Progenitor cell of endocrine pancreas (in vitro differentiated cells): Measurements from ENCODE around the gene RCBTB1. TPM values are rescaled to one million over a fixed set of nuclear protein-coding genes. Genes with fewer than 3 reads are reported as not detected.
"Not testable (repeated sequence)": the region's sequence is repeated elsewhere in the genome, so short reads cannot be mapped to it uniquely, and the experiment has no call there.

Experiments
- DNase-seq: peaks from one replicate; pipeline ENCODE4 v3.0.0; 2021; ENCODE audit warnings: low spot score; ENCODE audit not compliant: unreplicated experiment
- H3K27ac Mint-ChIP-seq: 2 replicates; pipeline ENCODE4 v1.8.0; 2021; ENCODE audit warnings: mild to moderate bottlenecking, moderate library complexity, mixed read lengths
- H3K27me3 Mint-ChIP-seq: 2 replicates; pipeline ENCODE4 v1.8.0; 2021; ENCODE audit warnings: mixed read lengths
- H3K36me3 Mint-ChIP-seq: 2 replicates; pipeline ENCODE4 v1.8.0; 2022; ENCODE audit warnings: mixed read lengths; ENCODE audit not compliant: insufficient read depth
- H3K4me1 Mint-ChIP-seq: 2 replicates; pipeline ENCODE4 v1.8.0; 2021; ENCODE audit warnings: low read depth, mixed read lengths
- H3K4me3 Mint-ChIP-seq: 2 replicates; pipeline ENCODE4 v1.8.0; 2021; ENCODE audit warnings: low read depth, mild to moderate bottlenecking, moderate library complexity, mixed read lengths
- H3K9me3 Mint-ChIP-seq: 2 replicates; pipeline ENCODE4 v1.8.0; 2021; ENCODE audit warnings: low read depth, mixed read lengths
- CTCF ChIP-seq: fragments of 200-600 bp; sonication (generic); IDR thresholded peaks from one replicate; pipeline ENCODE4 v1.5.0; 2021; ENCODE audit warnings: antibody characterized with exemption, mild to moderate bottlenecking; ENCODE audit not compliant: unreplicated experiment
- total RNA-seq: library from RNA; stranded (reverse); gene quantifications from 2 replicates; pipeline ENCODE4 v1.2.1, GENCODE V29; 2021

Gene RCBTB1
- total RNA-seq, 1 donor from 2014 or later: 29.8 TPM

GRCh38 chr13:49498206-49498605, 87.2 kb downstream of the RCBTB1 start:
- H3K36me3 Mint-ChIP-seq: peaks cover 4% of the 10 kb centered on the region
- H3K9me3 Mint-ChIP-seq: no peaks in the 10 kb centered on the region
- no peak for TF ChIP-seq CTCF
- no peaks in the 10 kb centered on the region for H3K27me3 Mint-ChIP-seq
- H3K27ac Mint-ChIP-seq: no peak overlapping the region
- H3K4me1 Mint-ChIP-seq: peaks cover 2% of the 10 kb centered on the region
- DNase-seq: no peak
- H3K4me3 Mint-ChIP-seq: no peak overlapping the region

- Mint-ChIP-seq H3K27ac (peak overlapping the region; percentile 49), H3K4me1 (peaks cover 2% of the 10 kb centered on the region), H3K27me3 (no peaks in the 10 kb centered on the region), H3K9me3 (no peaks in the 10 kb centered on the region), H3K36me3 (peaks cover 2% of the 10 kb centered on the region), H3K4me3 (peak overlapping the region; percentile 56)
- DNase-seq: no peak
- no peak for TF ChIP-seq CTCF
Observed at GRCh38 chr13:49497272-49497671, 88.1 kb downstream of the RCBTB1 start.

GRCh38 chr13:49496837-49497236, 88.5 kb downstream of the RCBTB1 start:
- not testable (repeated sequence) for H3K27me3 Mint-ChIP-seq, H3K4me1 Mint-ChIP-seq, DNase-seq, H3K27ac Mint-ChIP-seq, H3K9me3 Mint-ChIP-seq, H3K36me3 Mint-ChIP-seq
- H3K4me3 Mint-ChIP-seq: peak overlapping the region; percentile 56

- Mint-ChIP-seq H3K27ac (peak within 1 kb of the TSS; percentile 99), H3K9me3 (no peaks in the 10 kb centered on the region)
Observed at GRCh38 chr13:49495783-49496762, 89.3 kb downstream of the RCBTB1 start, which contains the start of gene PHF11. Gene PHF11, plus strand, starts transcription at chr13:49495953. Its CDS starts 49 bp downstream, at chr13:49496002.

GRCh38 chr13:49494645-49495044, 90.7 kb downstream of the RCBTB1 start:
- peak overlapping the region; percentile 91 for H3K4me3 Mint-ChIP-seq
- no peaks in the 10 kb centered on the region for H3K9me3 Mint-ChIP-seq
- no peaks in the 10 kb centered on the region for H3K27me3 Mint-ChIP-seq
- H3K4me1 Mint-ChIP-seq: peaks cover 2% of the 10 kb centered on the region
- DNase-seq: no peak
- H3K36me3 Mint-ChIP-seq: peaks cover 2% of the 10 kb centered on the region
- H3K27ac Mint-ChIP-seq: no peak overlapping the region
- TF ChIP-seq CTCF: no peak

More at GRCh38 chr13:49495783-49496762, 89.3 kb downstream of the RCBTB1 start, which contains the start of gene PHF11:
- Mint-ChIP-seq H3K36me3 (peaks cover 2% of the 10 kb centered on the region), H3K4me3 (peak within 1 kb of the TSS; percentile 91), H3K27me3 (no peaks in the 10 kb centered on the region), H3K4me1 (peaks cover 2% of the 10 kb centered on the region)
- peak; percentile 50 for TF ChIP-seq CTCF
- peak; percentile 70 for DNase-seq
